ENCODE measurements around the gene MED20.
A peak's percentile ranks its signal among the peaks of the same experiment; 100 is the strongest.

The MED20 gene

GRCh38 chr6:41935193-41935574 lies 14.2 kb upstream of the MED20 start:
- CTCF ChIA-PET = interaction anchor here (0.7 to 2.7 kb wide), 3 partner anchors 14 to 109 kb away, joined by 3 to 11 read pairs (median 8); partner anchors contain the start of genes BYSL and MED20
- POLR2A ChIA-PET = interaction anchor here (0.6 to 7.8 kb wide), 3 partner anchors 13 to 115 kb away, joined by 3 to 54 read pairs (median 3); partner anchors contain the start of genes BYSL, MED20, TAF8 and USP49
- no peak for DNase-seq (ENCODE audit: extremely low spot score)
- peak; percentile 77 for TF ChIP-seq PKNOX1 (IDR thresholded peaks at IDR 0.05)
- no peak for TF ChIP-seq NFRKB (IDR thresholded peaks at IDR 0.05)

- ChIA-PET POLR2A (interaction anchor here (0.6 to 7.8 kb wide), 5 partner anchors 13 to 148 kb away, joined by 3 to 54 read pairs (median 4); partner anchors contain the start of genes BYSL, MED20, TAF8 and TOMM6), CTCF (interaction anchor here (0.7 to 2.7 kb wide), 3 partner anchors 13 to 110 kb away, joined by 3 to 11 read pairs (median 8); partner anchors contain the start of genes BYSL and MED20)
- no peak for DNase-seq (ENCODE audit: extremely low spot score)
- TF ChIP-seq LEF1 (IDR thresholded peaks at IDR 0.05; ENCODE audit: borderline replicate concordance) (no peak), PKNOX1 (IDR thresholded peaks at IDR 0.05) (no peak), SP1 (IDR thresholded peaks at IDR 0.05) (no peak), ELF4 (IDR thresholded peaks at IDR 0.05) (no peak), NFRKB (IDR thresholded peaks at IDR 0.05) (no peak), FOXA1 (IDR thresholded peaks at IDR 0.05) (no peak), SUZ12 (IDR thresholded peaks at IDR 0.05) (no peak), CTBP1 (IDR thresholded peaks at IDR 0.05; ENCODE audit: borderline replicate concordance) (no peak), TARDBP (IDR thresholded peaks at IDR 0.05) (no peak), FOXM1 (IDR thresholded peaks at IDR 0.05; ENCODE audit: borderline replicate concordance) (no peak), BHLHE40 (IDR thresholded peaks at IDR 0.05; ENCODE audit: borderline replicate concordance) (no peak), HDGF (IDR thresholded peaks at IDR 0.05; ENCODE audit: borderline replicate concordance) (no peak), ZNF384 (IDR thresholded peaks at IDR 0.05) (no peak), FOXK2 (IDR thresholded peaks at IDR 0.05) (no peak), ARNT (IDR thresholded peaks at IDR 0.05) (no peak), L3MBTL2 (conservative IDR thresholded peaks at IDR 0.05) (no peak)
These were observed 13.6 kb upstream of the MED20 start for GRCh38 chr6:41934278-41935192.

GRCh38 chr6:41932378-41932777 lies 11.4 kb upstream of the MED20 start:
- CTCF ChIA-PET = interaction anchor here (1.3 kb wide), 1 partner anchor 11 kb away, joined by 4 read pairs; the partner anchor contains the start of gene MED20
- no peak for DNase-seq (ENCODE audit: extremely low spot score)
- TF ChIP-seq SUZ12 (IDR thresholded peaks at IDR 0.05) (no peak), CTBP1 (IDR thresholded peaks at IDR 0.05; ENCODE audit: borderline replicate concordance) (no peak), PKNOX1 (IDR thresholded peaks at IDR 0.05) (no peak), ELF4 (IDR thresholded peaks at IDR 0.05) (no peak), ARNT (IDR thresholded peaks at IDR 0.05) (no peak), NFRKB (IDR thresholded peaks at IDR 0.05) (no peak), HDGF (IDR thresholded peaks at IDR 0.05; ENCODE audit: borderline replicate concordance) (no peak), BHLHE40 (IDR thresholded peaks at IDR 0.05; ENCODE audit: borderline replicate concordance) (no peak), SP1 (IDR thresholded peaks at IDR 0.05) (no peak), FOXK2 (IDR thresholded peaks at IDR 0.05) (no peak), L3MBTL2 (conservative IDR thresholded peaks at IDR 0.05) (no peak), FOXM1 (IDR thresholded peaks at IDR 0.05; ENCODE audit: borderline replicate concordance) (no peak), FOXA1 (IDR thresholded peaks at IDR 0.05) (no peak), TARDBP (IDR thresholded peaks at IDR 0.05) (no peak), ZNF384 (IDR thresholded peaks at IDR 0.05) (no peak), LEF1 (IDR thresholded peaks at IDR 0.05; ENCODE audit: borderline replicate concordance) (no peak)
- POLR2A ChIA-PET = interaction anchor here (0.9 to 2.1 kb wide), 2 partner anchors 84 to 113 kb away, joined by 3 to 4 read pairs; no protein-coding TSS in a partner anchor

GRCh38 chr6:41931792-41932191 lies 10.9 kb upstream of the MED20 start:
- no peak for DNase-seq (ENCODE audit: extremely low spot score)
- ChIA-PET POLR2A (interaction anchor here (1.8 kb wide), 1 partner anchor 11 kb away, joined by 14 read pairs; the partner anchor contains the start of genes BYSL and MED20), CTCF (interaction anchor here (0.7 to 0.9 kb wide), 2 partner anchors 11 to 56 kb away, joined by 3 read pairs; partner anchors contain the start of genes BYSL and MED20)
- TF ChIP-seq FOXA1 (IDR thresholded peaks at IDR 0.05) (no peak), SP1 (IDR thresholded peaks at IDR 0.05) (no peak), ARNT (IDR thresholded peaks at IDR 0.05) (no peak), HDGF (IDR thresholded peaks at IDR 0.05; ENCODE audit: borderline replicate concordance) (no peak), LEF1 (IDR thresholded peaks at IDR 0.05; ENCODE audit: borderline replicate concordance) (no peak), SUZ12 (IDR thresholded peaks at IDR 0.05) (no peak), ZNF384 (IDR thresholded peaks at IDR 0.05) (no peak), TARDBP (IDR thresholded peaks at IDR 0.05) (no peak), PKNOX1 (IDR thresholded peaks at IDR 0.05) (no peak), ELF4 (IDR thresholded peaks at IDR 0.05) (no peak), BHLHE40 (IDR thresholded peaks at IDR 0.05; ENCODE audit: borderline replicate concordance) (no peak), FOXK2 (IDR thresholded peaks at IDR 0.05) (no peak)

- TF ChIP-seq ZNF384 (IDR thresholded peaks at IDR 0.05) (no peak), NFRKB (IDR thresholded peaks at IDR 0.05) (no peak), CTBP1 (IDR thresholded peaks at IDR 0.05; ENCODE audit: borderline replicate concordance) (no peak), L3MBTL2 (conservative IDR thresholded peaks at IDR 0.05) (no peak), SUZ12 (IDR thresholded peaks at IDR 0.05) (no peak)
- DNase-seq (ENCODE audit: extremely low spot score) = no peak
- ChIA-PET POLR2A (interaction anchor here (1.4 to 2.6 kb wide), 3 partner anchors 9 to 10 kb away, joined by 7 to 14 read pairs (median 7); partner anchors contain the start of genes BYSL and MED20), CTCF (interaction anchor here (1.3 to 1.5 kb wide), 3 partner anchors 9 to 115 kb away, joined by 3 to 5 read pairs (median 4); partner anchors contain the start of genes BYSL and MED20)
These were observed 9.0 kb upstream of the MED20 start for GRCh38 chr6:41929924-41930323.
